HL-60 (cell line): ENCODE data around the gene BROX.

ENCODE experiments used
- DNase-seq, 2 experiments: peaks; one replicate each; pipeline ENCODE4 v3.0.0-alpha.2; 2010 to 2020; ENCODE audit warnings: low read depth in 1 of 2, low spot score in 1 of 2
- H3K27ac ChIP-seq: fragments of 250-450 bp; sonication (Bioruptor Pico); replicated peaks from 2 replicates; pipeline ENCODE4 v1.5.1; 2020; ENCODE audit warnings: mild to moderate bottlenecking, moderate library complexity
- H3K27me3 ChIP-seq: fragments of 250-450 bp; sonication (Bioruptor Pico); 2 replicates; pipeline ENCODE4 v1.5.1; 2021; ENCODE audit warnings: mild to moderate bottlenecking, moderate library complexity; ENCODE audit not compliant: insufficient read depth, poor library complexity, severe bottlenecking
- H3K4me3 ChIP-seq: replicated peaks from 2 replicates; pipeline ENCODE4 v1.5.1; 2011; ENCODE audit warnings: mild to moderate bottlenecking, control low read depth, low read length; ENCODE audit not compliant: insufficient read depth
- GABPA ChIP-seq: IDR thresholded peaks from 2 replicates; pipeline ENCODE4 v1.6.1; 2012; ENCODE audit warnings: low read depth
- POLR2AphosphoS5 ChIP-seq: IDR thresholded peaks from 2 replicates; pipeline ENCODE4 v1.6.1; 2012; ENCODE audit warnings: low read depth
- REST ChIP-seq: IDR thresholded peaks from 2 replicates; pipeline ENCODE4 v1.6.1; 2012; ENCODE audit warnings: low read depth; ENCODE audit not compliant: insufficient replicate concordance
- SPI1 ChIP-seq: IDR thresholded peaks from 2 replicates; pipeline ENCODE4 v1.6.1; 2012; ENCODE audit warnings: low read depth, mild to moderate bottlenecking, borderline replicate concordance
- TF ChIP-seq, protein P1 (sequence below): IDR thresholded peaks from one replicate; pipeline ENCODE4 v1.5.1; 2011; ENCODE audit warnings: low read length, control low read depth, inconsistent platforms; ENCODE audit not compliant: insufficient read depth

Gene BROX

DNA sequence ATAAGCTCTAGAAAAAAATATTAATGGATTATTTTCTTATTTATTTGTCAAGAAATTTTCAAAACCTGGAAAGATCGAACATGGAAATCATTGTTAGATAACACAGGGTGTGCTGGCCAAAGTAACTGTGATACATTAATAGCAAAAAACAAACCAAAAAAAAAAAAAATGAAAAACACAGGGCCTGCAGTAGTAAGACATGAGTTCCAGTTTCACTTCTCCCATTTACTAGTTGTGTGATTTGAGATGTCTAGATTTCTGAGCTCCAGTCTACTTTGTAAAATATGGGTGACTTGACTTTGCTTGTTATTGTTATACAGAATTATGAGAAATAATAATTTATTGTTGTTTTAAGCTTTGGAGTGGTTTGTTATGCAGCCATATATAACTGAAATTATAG lies 38.3 kb downstream of the BROX start:
- TF ChIP-seq REST (no peak), SPI1 (no peak), GABPA (no peak), POLR2AphosphoS5 (no peak)
- TF ChIP-seq, protein P1, sequence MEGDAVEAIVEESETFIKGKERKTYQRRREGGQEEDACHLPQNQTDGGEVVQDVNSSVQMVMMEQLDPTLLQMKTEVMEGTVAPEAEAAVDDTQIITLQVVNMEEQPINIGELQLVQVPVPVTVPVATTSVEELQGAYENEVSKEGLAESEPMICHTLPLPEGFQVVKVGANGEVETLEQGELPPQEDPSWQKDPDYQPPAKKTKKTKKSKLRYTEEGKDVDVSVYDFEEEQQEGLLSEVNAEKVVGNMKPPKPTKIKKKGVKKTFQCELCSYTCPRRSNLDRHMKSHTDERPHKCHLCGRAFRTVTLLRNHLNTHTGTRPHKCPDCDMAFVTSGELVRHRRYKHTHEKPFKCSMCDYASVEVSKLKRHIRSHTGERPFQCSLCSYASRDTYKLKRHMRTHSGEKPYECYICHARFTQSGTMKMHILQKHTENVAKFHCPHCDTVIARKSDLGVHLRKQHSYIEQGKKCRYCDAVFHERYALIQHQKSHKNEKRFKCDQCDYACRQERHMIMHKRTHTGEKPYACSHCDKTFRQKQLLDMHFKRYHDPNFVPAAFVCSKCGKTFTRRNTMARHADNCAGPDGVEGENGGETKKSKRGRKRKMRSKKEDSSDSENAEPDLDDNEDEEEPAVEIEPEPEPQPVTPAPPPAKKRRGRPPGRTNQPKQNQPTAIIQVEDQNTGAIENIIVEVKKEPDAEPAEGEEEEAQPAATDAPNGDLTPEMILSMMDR: no peak
- no peaks in the 10 kb centered on the region for H3K27me3 ChIP-seq
- no peak for DNase-seq
- H3K4me3 ChIP-seq: no peak overlapping the region
- H3K27ac ChIP-seq: no peak overlapping the region

DNA sequence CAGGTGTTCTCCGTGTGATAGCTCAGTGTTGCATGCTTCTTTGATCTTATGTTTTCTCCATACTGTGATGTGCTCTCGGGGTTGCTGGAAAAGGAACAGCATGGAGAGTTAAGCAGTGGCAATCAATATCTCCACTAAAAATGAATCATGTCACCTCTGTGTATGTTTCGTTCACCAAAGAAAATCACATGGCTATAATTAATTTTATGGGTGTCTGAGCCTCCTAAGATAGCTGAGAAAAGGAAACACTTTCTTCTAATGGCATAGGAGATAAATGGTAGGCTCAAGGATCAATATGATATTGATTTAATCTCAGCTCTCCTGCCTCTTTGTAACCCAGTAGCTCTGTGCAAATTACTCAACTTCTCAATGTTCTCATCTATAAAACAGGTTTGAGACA lies 38.9 kb downstream of the BROX start:
- H3K4me3 ChIP-seq: no peak overlapping the region
- TF ChIP-seq GABPA: no peak
- TF ChIP-seq SPI1: no peak
- TF ChIP-seq REST: no peak
- no peak overlapping the region for H3K27ac ChIP-seq
- no peaks in the 10 kb centered on the region for H3K27me3 ChIP-seq
- DNase-seq: no peak

DNA sequence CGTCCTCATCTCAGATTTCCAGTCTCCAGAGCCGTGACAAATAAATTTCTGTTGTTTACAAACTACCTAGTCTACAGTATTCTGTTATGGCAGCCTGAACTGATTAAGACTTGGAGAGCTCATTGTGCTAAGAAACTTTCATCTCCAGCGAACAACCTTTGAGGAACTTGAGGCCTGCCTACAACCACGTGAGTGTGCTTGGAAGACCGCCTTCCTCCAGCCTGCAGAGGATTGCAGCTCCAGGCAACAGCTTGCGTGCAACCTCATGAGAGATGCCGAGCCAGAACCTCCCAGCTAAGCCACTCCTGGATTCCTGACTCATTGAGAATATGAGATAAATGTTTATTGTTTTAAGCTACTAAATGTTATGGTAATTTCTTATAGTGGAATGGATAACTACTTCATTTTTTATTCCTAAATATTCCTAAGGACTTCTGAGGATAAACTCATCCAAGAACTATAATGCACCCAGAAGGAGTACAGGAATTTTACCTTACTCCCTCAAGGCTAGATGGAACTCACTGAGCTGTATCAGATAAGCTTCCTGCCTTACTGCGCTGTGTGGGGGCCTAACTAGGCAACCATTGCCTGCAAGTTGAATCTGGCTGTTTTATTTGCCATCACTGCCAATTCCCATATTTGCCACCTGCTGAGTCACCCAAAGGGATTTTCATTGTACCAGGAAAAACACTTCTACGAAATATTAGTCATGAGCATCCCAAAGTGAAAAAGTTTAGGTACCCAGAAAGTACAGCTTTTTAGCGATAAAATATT lies 42.2 kb downstream of the BROX start:
- DNase-seq: peak in 1 of 2 experiments; percentile 74
- TF ChIP-seq POLR2AphosphoS5: no peak
- TF ChIP-seq SPI1: no peak
- no peak for TF ChIP-seq REST
- TF ChIP-seq, protein P1: no peak
- TF ChIP-seq GABPA: no peak
- no peaks in the 10 kb centered on the region for H3K27me3 ChIP-seq
- no peak overlapping the region for H3K27ac ChIP-seq
- H3K4me3 ChIP-seq: no peak overlapping the region
